HFF-Myc (cell line): ENCODE measurements around the gene HTRA1.

Experiments
- DNase-seq: peaks from one replicate; pipeline ENCODE4 v3.0.0-alpha.2; 2011; ENCODE audit warnings: low read depth; ENCODE audit errors: extremely low read depth
- H3K4me3 ChIP-seq: replicated peaks from 2 replicates; pipeline ENCODE4 v1.5.1; 2011; ENCODE audit warnings: low read depth, mild to moderate bottlenecking, control low read depth, low read length
- CTCF ChIP-seq: IDR thresholded peaks from 2 replicates; pipeline ENCODE4 v1.5.1; 2012; ENCODE audit warnings: mild to moderate bottlenecking, low read depth, low read length, control low read depth; ENCODE audit errors: missing control alignments

The HTRA1 gene

GRCh38 chr10:122485670-122486069 is 24.3 kb downstream of the HTRA1 start:
- no peak overlapping the region for H3K4me3 ChIP-seq
- TF ChIP-seq CTCF = no peak
- no peak for DNase-seq

GRCh38 chr10:122486406-122487080 is 25.2 kb downstream of the HTRA1 start:
- no peak for TF ChIP-seq CTCF
- no peak overlapping the region for H3K4me3 ChIP-seq
- DNase-seq = no peak

- DNase-seq = no peak
- no peak overlapping the region for H3K4me3 ChIP-seq
- no peak for TF ChIP-seq CTCF
Measured at GRCh38 chr10:122487174-122487765, 25.9 kb downstream of the HTRA1 start.

GRCh38 chr10:122490268-122490667 is 28.9 kb downstream of the HTRA1 start:
- no peak for DNase-seq
- TF ChIP-seq CTCF = no peak
- H3K4me3 ChIP-seq = no peak overlapping the region

GRCh38 chr10:122490786-122491680 is 29.7 kb downstream of the HTRA1 start:
- no peak for TF ChIP-seq CTCF
- DNase-seq = no peak
- no peak overlapping the region for H3K4me3 ChIP-seq

GRCh38 chr10:122492006-122492405 is 30.7 kb downstream of the HTRA1 start:
- no peak overlapping the region for H3K4me3 ChIP-seq
- TF ChIP-seq CTCF = no peak
- no peak for DNase-seq
